B cell (primary cell): ENCODE measurements around the gene RREB1. TPM values are rescaled to one million over a fixed set of nuclear protein-coding genes. Genes with fewer than 3 reads are reported as not detected.

Experiments used
- ATAC-seq: fragments of 200-7000 bp; cut with Tn5 transposase; one replicate; pipeline ENCODE4 v1.10.0; 2021; ENCODE audit warnings: low read depth, mild to moderate bottlenecking, moderate number of reproducible peaks, moderate library complexity
- CTCF ChIA-PET: fragments of 350-600 bp; sonication (Branson Sonifier 250); formaldehyde crosslinking; loops from one replicate; lab custom pipeline; 2021; ENCODE audit warnings: antibody characterized with exemption, inconsistent platforms; lab: Charles Lee
- POLR2A ChIA-PET: fragments of 350-600 bp; sonication (Branson Sonifier 250); formaldehyde crosslinking; loops from one replicate; lab custom pipeline; 2021; ENCODE audit warnings: antibody characterized with exemption; lab: Charles Lee
- DNase-seq: peaks from one replicate; pipeline ENCODE4 v3.0.0; 2013
- H2AFZ ChIP-seq: 2 replicates; pipeline ENCODE4 v1.6.1; 2012; ENCODE audit warnings: mild to moderate bottlenecking, low read depth, low read length; ENCODE audit not compliant: insufficient read depth, poor library complexity, severe bottlenecking
- H3K27ac ChIP-seq, 2 donors: 1 replicate in 1 of 2; 2 replicates in 1 of 2; pipeline ENCODE4 v1.5.1; 2012 to 2013; ENCODE audit warnings: low read length in 2 of 2, mild to moderate bottlenecking in 2 of 2, moderate library complexity in 1 of 2
- H3K27me3 ChIP-seq, 4 experiments: fragments of 200-600 bp in 1 of 4; sonication (generic) in 1 of 4; replicated peaks in 1 of 4; 1 replicate in 2 of 4; 2 replicates in 2 of 4; pipeline versions ENCODE4 v1.6.1 to v1.7.0; 2013 to 2016; ENCODE audit warnings: low read length in 3 of 4, mild to moderate bottlenecking in 2 of 4, mixed read lengths in 1 of 4, moderate library complexity in 1 of 4; ENCODE audit not compliant: insufficient read depth in 4 of 4, control insufficient read depth in 3 of 4; ENCODE audit errors: control extremely low read depth in 1 of 4
- H3K36me3 ChIP-seq, 2 experiments: replicated peaks in 1 of 2; 1 replicate in 1 of 2; 2 replicates in 1 of 2; pipeline versions ENCODE4 v1.6.1 to v1.7.1; 2013; ENCODE audit warnings: low read length in 1 of 2; ENCODE audit not compliant: insufficient read depth in 2 of 2, control insufficient read depth in 1 of 2; ENCODE audit errors: control extremely low read depth in 1 of 2, extremely low read depth in 1 of 2
- H3K4me1 ChIP-seq, 2 donors: fragments of 200-600 bp in 1 of 2; sonication (generic) in 1 of 2; 1 replicate in 1 of 2; 2 replicates in 1 of 2; pipeline versions ENCODE4 v1.5.1 to v1.6.1; 2013 to 2017; ENCODE audit warnings: low read length in 2 of 2; ENCODE audit not compliant: control insufficient read depth in 2 of 2, insufficient read depth in 2 of 2
- H3K4me2 ChIP-seq: replicated peaks from 2 replicates; pipeline ENCODE3; 2012; ENCODE audit warnings: mild to moderate bottlenecking, low read depth, low read length; ENCODE audit not compliant: poor library complexity, severe bottlenecking
- H3K4me3 ChIP-seq, 5 experiments: fragments of 200-600 bp in 1 of 5; sonication (generic) in 1 of 5; 1 replicate in 3 of 5; 2 replicates in 2 of 5; pipeline versions ENCODE4 v1.5.1 to v1.7.0; 2011 to 2016; ENCODE audit warnings: low read length in 4 of 5, mild to moderate bottlenecking in 4 of 5, low read depth in 2 of 5, control low read depth in 1 of 5, moderate library complexity in 1 of 5; ENCODE audit not compliant: insufficient read depth in 1 of 5; ENCODE audit errors: control extremely low read depth in 1 of 5, extremely low read depth in 1 of 5
- H3K79me2 ChIP-seq: fragments of 200-600 bp; sonication (generic); one replicate; pipeline ENCODE4 v1.6.0; 2016; ENCODE audit warnings: low read length; ENCODE audit not compliant: control insufficient read depth, insufficient read depth
- H3K9ac ChIP-seq: fragments of 200-600 bp; sonication (generic); 2 replicates; pipeline ENCODE4 v1.6.1; 2017; ENCODE audit warnings: mild to moderate bottlenecking, low read length, moderate library complexity
- H3K9me3 ChIP-seq, 3 donors: one replicate each; pipeline versions ENCODE4 v1.6.1 to v1.7.1; 2013; ENCODE audit warnings: low read length in 2 of 3; ENCODE audit not compliant: control insufficient read depth in 2 of 3, insufficient read depth in 1 of 3; ENCODE audit errors: control extremely low read depth in 1 of 3
- H4K20me1 ChIP-seq: 2 replicates; pipeline ENCODE4 v1.6.0; 2012; ENCODE audit warnings: mild to moderate bottlenecking, low read length; ENCODE audit not compliant: insufficient read depth, control insufficient read depth, poor library complexity, severe bottlenecking
- H3K27ac Mint-ChIP-seq: one replicate; pipeline ENCODE4 v1.8.0; 2021; ENCODE audit warnings: mixed read lengths
- H3K27me3 Mint-ChIP-seq: one replicate; pipeline ENCODE4 v1.8.0; 2021; ENCODE audit warnings: mixed read lengths
- H3K4me1 Mint-ChIP-seq: one replicate; pipeline ENCODE4 v1.8.0; 2021; ENCODE audit warnings: mixed read lengths
- H3K4me3 Mint-ChIP-seq: one replicate; pipeline ENCODE4 v1.8.0; 2021; ENCODE audit warnings: mixed read lengths
- H3K9me3 Mint-ChIP-seq: one replicate; pipeline ENCODE4 v1.8.0; 2022; ENCODE audit warnings: mixed read lengths; ENCODE audit not compliant: insufficient read depth
- EZH2 ChIP-seq: IDR thresholded peaks from 2 replicates; pipeline ENCODE4 v1.6.1; 2012; ENCODE audit warnings: borderline replicate concordance, low read depth, mild to moderate bottlenecking, moderate library complexity, low read length; ENCODE audit not compliant: insufficient read depth, poor library complexity, severe bottlenecking
- WGBS: methylation state at CpG from one replicate; pipeline ENCODE4 v1.1.5; 2013; ENCODE audit warnings: missing lambda C conversion rate; ENCODE audit not compliant: insufficient coverage; 5-methylcytosine and 5-hydroxymethylcytosine counted together
- intact Hi-C: fragments of 100-400 bp; cut with micrococcal nuclease; formaldehyde crosslinking; loops from one replicate; pipeline ENCODE4 v1.10.0; 2022
- polyA plus RNA-seq: library from polyadenylated mRNA; depleted of rRNA; stranded (reverse); fragments of >200 nt; gene quantifications from 2 replicates; pipeline ENCODE4 v1.2.3, GENCODE V29; 2012
- total RNA-seq, 2 donors: library from RNA; stranded (reverse); fragments of 120-200 nt in 1 of 2; gene quantifications; 1 replicate in 1 of 2; 2 replicates in 1 of 2; pipeline versions ENCODE4 v1.2.3 to v1.2.4, GENCODE V29; 2013 to 2022
- TF ChIP-seq, protein P1 (sequence below): fragments of 200-600 bp; IDR thresholded peaks from one replicate; pipeline ENCODE4 v1.8.0; 2022; ENCODE audit warnings: antibody characterized with exemption, mild to moderate bottlenecking

RREB1 gene
- total and polyA plus RNA-seq, 2 donors (not counting 1 experiment from before 2014, with no cell fraction given), result 10.4 to 58.6 TPM

DNA sequence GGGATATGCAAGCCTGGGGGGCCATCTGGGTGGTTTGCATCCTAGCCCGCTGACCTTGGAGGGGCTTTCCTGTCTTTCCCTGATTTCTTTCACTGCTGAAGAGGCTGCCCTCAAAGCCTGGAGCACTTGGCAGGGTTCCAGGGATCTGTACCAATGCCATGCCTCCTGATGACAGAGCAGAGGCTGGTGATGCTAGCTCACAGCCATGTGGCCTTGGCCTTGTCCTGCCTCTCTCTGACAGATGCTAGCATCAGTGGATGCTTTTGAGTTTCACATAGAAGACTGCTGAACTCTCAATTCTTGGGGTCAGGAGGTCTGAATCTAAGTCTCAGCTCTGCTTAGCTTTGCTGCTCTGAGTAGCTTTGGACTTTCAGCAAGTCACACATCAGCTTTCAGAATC is 21.9 kb upstream of the RREB1 start:
- peak overlapping the region; percentile 68 for H3K9ac ChIP-seq
- H2AFZ ChIP-seq, result peak overlapping the region; percentile 82
- ChIA-PET POLR2A (interaction anchor here (0.5 to 1.1 kb wide), 4 partner anchors 7 to 170 kb away, joined by 3 to 8 read pairs (median 4); no protein-coding TSS in a partner anchor), CTCF (interaction anchor here (0.6 to 2.0 kb wide), 9 partner anchors 8 to 777 kb away, joined by 3 to 8 read pairs (median 4); no protein-coding TSS in a partner anchor)
- H3K4me2 ChIP-seq, result peak overlapping the region; percentile 78
- no peaks in the 10 kb centered on the region for H3K36me3 ChIP-seq
- H3K4me1 ChIP-seq, result peaks cover 23 to 24% of the 10 kb centered on the region in 2 donors
- intact Hi-C loops, result loop anchor here (1.0 to 5.0 kb wide), 3 partner anchors 13 to 34 kb away; partner anchors contain the start of gene RREB1
- no peaks in the 10 kb centered on the region for H3K27me3 Mint-ChIP-seq
- WGBS, result 88% methylated on average over 1 of the region's 1 CpG
- TF ChIP-seq, protein P1, sequence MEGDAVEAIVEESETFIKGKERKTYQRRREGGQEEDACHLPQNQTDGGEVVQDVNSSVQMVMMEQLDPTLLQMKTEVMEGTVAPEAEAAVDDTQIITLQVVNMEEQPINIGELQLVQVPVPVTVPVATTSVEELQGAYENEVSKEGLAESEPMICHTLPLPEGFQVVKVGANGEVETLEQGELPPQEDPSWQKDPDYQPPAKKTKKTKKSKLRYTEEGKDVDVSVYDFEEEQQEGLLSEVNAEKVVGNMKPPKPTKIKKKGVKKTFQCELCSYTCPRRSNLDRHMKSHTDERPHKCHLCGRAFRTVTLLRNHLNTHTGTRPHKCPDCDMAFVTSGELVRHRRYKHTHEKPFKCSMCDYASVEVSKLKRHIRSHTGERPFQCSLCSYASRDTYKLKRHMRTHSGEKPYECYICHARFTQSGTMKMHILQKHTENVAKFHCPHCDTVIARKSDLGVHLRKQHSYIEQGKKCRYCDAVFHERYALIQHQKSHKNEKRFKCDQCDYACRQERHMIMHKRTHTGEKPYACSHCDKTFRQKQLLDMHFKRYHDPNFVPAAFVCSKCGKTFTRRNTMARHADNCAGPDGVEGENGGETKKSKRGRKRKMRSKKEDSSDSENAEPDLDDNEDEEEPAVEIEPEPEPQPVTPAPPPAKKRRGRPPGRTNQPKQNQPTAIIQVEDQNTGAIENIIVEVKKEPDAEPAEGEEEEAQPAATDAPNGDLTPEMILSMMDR, result no peak
- TF ChIP-seq EZH2, result no peak
- H3K4me3 Mint-ChIP-seq, result peak overlapping the region; percentile 86
- DNase-seq, result peak; percentile 32
- no peaks in the 10 kb centered on the region for H3K9me3 Mint-ChIP-seq
- H3K27me3 ChIP-seq, result no peaks in the 10 kb centered on the region
- no peak for ATAC-seq
- no peaks in the 10 kb centered on the region for H4K20me1 ChIP-seq
- peak overlapping the region; percentile 88 for H3K27ac Mint-ChIP-seq
- H3K4me1 Mint-ChIP-seq, result peaks cover 27% of the 10 kb centered on the region
- H3K79me2 ChIP-seq, result no peaks in the 10 kb centered on the region
- no peaks in the 10 kb centered on the region for H3K9me3 ChIP-seq
- H3K27ac ChIP-seq, result peak overlapping the region; percentile 50 to 73
- H3K4me3 ChIP-seq, result no peak overlapping the region

DNA sequence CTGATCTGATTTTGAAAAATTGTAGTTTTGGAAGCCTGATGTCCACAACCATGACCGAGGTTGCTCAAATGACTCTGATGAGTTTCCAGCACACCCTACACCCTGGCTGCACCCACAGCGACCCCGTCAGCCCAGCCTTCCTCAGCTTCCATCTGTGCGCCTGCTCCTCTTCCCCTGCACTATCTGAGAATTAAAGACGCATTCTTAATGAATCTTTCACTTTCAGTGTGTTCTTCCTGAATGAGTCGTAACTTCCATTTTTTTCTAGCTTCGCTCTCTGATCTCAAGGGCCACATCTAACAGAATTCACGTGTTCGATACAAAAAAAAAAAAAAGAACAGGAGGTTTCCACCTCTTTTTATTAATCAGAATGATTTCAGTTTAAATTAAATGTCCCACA is 21.3 kb upstream of the RREB1 start:
- Histone ChIP-seq H3K27me3 (no peaks in the 10 kb centered on the region), H3K4me2 (peak overlapping the region; percentile 78), H2AFZ (peak overlapping the region; percentile 82), H3K4me3 (peak overlapping the region; percentile 30 to 89 (median 47)), H3K36me3 (no peaks in the 10 kb centered on the region), H4K20me1 (no peaks in the 10 kb centered on the region), H3K79me2 (no peaks in the 10 kb centered on the region), H3K9ac (peak overlapping the region; percentile 68), H3K9me3 (no peaks in the 10 kb centered on the region), H3K27ac (peak overlapping the region; percentile 50 to 73), H3K4me1 (peaks cover 23 to 24% of the 10 kb centered on the region in 2 donors)
- intact Hi-C loops, result loop anchor here (1.0 to 5.0 kb wide), 3 partner anchors 13 to 34 kb away; partner anchors contain the start of gene RREB1
- WGBS, result 2% methylated on average over 5 of the region's 9 CpGs
- Mint-ChIP-seq H3K4me1 (peaks cover 27% of the 10 kb centered on the region), H3K27ac (peak overlapping the region; percentile 88), H3K9me3 (no peaks in the 10 kb centered on the region), H3K27me3 (no peaks in the 10 kb centered on the region), H3K4me3 (peak overlapping the region; percentile 86)
- POLR2A ChIA-PET, result interaction anchor here (0.5 to 1.5 kb wide), 5 partner anchors 8 to 170 kb away, joined by 3 to 8 read pairs (median 5); no protein-coding TSS in a partner anchor
- DNase-seq, result peak; percentile 74
- no peak for TF ChIP-seq EZH2
- TF ChIP-seq, protein P1, result no peak
- CTCF ChIA-PET, result interaction anchor here (0.6 to 2.0 kb wide), 20 partner anchors 9 to 778 kb away, joined by 3 to 12 read pairs (median 4); no protein-coding TSS in a partner anchor
- peak; percentile 79 for ATAC-seq
